NB4 (cell line): ENCODE results near the gene EDDM3A.
A peak's percentile ranks its signal among the peaks of the same experiment; 100 is the strongest.

Source experiments
- DNase-seq: peaks from one replicate; pipeline ENCODE4 v3.0.0; 2010; ENCODE audit warnings: low read depth
- H3K4me3 ChIP-seq: one replicate; pipeline ENCODE4 v1.5.1; 2011; ENCODE audit warnings: mild to moderate bottlenecking, low read depth, low read length, moderate library complexity
- MYC ChIP-seq: IDR thresholded peaks from 2 replicates; pipeline ENCODE4 v1.6.1; 2011; ENCODE audit warnings: low read depth, low read length
- POLR2A ChIP-seq: IDR thresholded peaks from 2 replicates; pipeline ENCODE4 v1.6.1; 2011; ENCODE audit warnings: mild to moderate bottlenecking; ENCODE audit not compliant: insufficient read length; ENCODE audit errors: extremely low read depth
- TF ChIP-seq, protein P1 (sequence below): IDR thresholded peaks from one replicate; pipeline ENCODE4 v1.5.1; 2012; ENCODE audit warnings: low read depth, low read length
- TF ChIP-seq, protein P2 (sequence below): IDR thresholded peaks from 2 replicates; pipeline ENCODE4 v1.6.1; 2011; ENCODE audit warnings: low read depth, low read length

Gene EDDM3A

DNA sequence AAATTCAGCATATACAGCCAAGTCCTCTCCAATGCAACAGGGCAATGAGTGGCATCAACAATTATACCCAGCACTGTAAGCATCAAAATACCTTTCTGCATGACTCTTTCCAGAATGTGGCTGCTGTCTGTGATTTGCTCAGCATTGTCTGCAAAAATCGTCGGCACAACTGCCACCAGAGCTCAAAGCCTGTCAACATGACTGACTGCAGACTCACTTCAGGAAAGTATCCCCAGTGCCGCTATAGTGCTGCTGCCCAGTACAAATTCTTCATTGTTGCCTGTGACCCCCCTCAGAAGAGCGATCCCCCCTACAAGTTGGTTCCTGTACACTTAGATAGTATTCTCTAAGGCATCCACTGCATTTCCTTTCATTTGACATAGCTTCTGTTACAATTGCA, 36.1 kb downstream of the EDDM3A start:
- H3K4me3 ChIP-seq: no peak overlapping the region
- TF ChIP-seq, protein P1, sequence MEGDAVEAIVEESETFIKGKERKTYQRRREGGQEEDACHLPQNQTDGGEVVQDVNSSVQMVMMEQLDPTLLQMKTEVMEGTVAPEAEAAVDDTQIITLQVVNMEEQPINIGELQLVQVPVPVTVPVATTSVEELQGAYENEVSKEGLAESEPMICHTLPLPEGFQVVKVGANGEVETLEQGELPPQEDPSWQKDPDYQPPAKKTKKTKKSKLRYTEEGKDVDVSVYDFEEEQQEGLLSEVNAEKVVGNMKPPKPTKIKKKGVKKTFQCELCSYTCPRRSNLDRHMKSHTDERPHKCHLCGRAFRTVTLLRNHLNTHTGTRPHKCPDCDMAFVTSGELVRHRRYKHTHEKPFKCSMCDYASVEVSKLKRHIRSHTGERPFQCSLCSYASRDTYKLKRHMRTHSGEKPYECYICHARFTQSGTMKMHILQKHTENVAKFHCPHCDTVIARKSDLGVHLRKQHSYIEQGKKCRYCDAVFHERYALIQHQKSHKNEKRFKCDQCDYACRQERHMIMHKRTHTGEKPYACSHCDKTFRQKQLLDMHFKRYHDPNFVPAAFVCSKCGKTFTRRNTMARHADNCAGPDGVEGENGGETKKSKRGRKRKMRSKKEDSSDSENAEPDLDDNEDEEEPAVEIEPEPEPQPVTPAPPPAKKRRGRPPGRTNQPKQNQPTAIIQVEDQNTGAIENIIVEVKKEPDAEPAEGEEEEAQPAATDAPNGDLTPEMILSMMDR: no peak
- TF ChIP-seq, protein P2, sequence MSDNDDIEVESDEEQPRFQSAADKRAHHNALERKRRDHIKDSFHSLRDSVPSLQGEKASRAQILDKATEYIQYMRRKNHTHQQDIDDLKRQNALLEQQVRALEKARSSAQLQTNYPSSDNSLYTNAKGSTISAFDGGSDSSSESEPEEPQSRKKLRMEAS: no peak
- no peak for TF ChIP-seq MYC
- no peak for TF ChIP-seq POLR2A
- DNase-seq: no peak

DNA sequence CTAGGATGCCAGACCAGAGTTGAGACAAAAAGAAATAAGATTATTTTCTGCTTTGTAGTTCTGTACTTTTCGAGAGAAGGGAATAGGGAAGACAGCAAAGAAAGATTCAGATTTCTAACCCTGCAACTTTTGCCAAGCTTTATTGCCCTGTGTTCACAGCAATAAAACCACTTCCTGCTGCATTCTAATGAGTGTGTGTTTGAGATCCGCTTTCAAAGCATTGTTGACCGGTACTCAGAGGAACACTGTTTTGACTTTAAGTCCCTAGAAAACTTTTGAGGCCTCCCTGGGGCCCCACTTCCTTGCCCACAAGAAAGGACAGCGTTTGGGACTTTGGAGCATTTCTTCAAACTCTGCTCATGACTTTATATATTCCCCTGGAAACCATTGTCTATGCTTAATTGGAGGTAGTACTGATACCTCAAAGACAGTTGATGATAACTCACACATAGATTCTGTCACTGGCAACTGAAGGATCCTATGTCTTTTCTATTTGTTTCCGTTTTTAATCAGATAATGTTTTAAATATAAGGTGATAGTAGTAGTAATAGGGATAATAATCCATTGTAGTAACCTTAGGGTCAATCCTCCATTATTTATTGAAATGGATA, 36.7 kb downstream of the EDDM3A start:
- DNase-seq: peak; percentile 65
- no peak overlapping the region for H3K4me3 ChIP-seq
- TF ChIP-seq POLR2A: no peak
- TF ChIP-seq, protein P1: no peak

DNA sequence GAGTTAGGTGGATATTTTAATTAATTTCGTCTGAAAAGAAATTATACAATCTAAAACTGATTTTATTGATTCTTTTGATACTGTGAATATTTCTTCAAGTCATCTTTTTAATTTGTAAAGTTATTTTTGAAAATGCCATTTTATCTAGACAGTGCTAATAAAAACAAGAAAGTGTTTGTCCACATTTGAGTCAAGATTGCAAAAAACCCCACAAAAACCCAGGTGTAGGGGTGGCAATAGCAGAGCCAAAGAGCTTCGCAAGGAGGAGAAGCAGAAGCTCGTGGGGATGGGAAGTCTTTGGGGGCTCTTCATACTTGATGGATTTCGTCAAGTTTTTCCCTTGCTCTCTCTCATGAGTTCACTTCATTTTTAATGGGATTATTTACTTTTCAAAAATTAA, 41.3 kb downstream of the EDDM3A start:
- no peak for DNase-seq
- no peak overlapping the region for H3K4me3 ChIP-seq
- TF ChIP-seq MYC (no peak), POLR2A (no peak)
- TF ChIP-seq, protein P2: no peak
- TF ChIP-seq, protein P1: no peak

DNA sequence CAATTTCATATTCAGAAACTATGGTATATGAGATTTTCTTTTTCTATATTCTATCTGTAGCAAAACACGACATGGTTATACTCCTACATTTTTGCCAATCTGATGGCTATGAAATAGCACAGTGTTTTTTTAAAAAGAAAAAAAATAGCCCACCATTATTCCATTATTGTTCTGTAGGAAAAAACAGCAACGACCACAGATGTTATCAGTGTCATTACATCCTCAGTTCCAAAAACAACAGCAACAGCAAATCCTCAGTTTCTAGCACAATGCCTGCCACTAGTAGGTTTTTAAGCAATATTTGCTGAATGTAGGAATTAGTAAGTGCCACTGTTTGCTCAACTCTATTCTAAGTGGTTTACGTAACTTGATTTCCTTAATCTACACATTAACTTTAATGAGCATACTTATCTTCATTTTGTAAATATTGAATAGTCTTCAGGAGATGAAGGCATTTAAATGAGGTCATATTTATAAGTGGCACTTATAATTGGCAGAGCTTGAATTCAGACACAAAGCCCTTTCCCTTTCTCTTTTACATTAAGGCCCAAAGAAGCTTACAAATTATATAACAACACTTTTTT, 43.6 kb downstream of the EDDM3A start:
- DNase-seq: no peak
- H3K4me3 ChIP-seq: no peak overlapping the region
- TF ChIP-seq, protein P1: no peak
- TF ChIP-seq MYC (no peak), POLR2A (no peak)
- TF ChIP-seq, protein P2: no peak

DNA sequence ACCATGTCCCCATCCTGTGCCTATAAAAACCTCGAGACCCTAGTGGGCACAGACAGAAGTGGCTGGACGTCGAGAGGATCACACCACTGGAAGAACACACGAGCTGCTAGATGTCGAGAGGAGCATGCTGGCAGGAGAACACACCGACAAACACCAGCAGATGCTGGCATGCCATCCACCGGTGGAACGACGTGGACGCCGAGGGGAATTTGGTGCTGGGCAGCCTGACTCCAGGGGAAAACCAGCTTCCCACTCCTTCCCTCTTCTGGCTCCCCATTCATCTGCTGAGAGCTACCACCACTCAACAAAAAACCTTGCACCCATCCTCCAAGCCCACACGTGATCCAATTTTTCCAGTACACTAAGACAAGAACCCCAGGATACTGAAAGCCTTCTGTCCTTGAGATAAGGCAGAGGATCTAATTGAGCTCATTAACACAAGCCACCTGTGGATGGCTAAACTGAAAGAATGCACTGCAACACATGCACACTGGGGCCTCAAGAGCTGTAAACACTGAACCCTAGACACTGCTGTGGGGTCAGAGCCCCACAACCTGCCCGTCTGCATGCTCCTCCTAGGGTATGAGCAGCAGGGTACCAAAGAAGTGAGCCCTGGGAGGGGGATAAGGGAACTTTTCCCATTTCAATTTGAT, 44.9 kb downstream of the EDDM3A start:
- no peak overlapping the region for H3K4me3 ChIP-seq
- TF ChIP-seq, protein P2: no peak
- no peak for TF ChIP-seq MYC
- TF ChIP-seq, protein P1: no peak
- DNase-seq: no peak

DNA sequence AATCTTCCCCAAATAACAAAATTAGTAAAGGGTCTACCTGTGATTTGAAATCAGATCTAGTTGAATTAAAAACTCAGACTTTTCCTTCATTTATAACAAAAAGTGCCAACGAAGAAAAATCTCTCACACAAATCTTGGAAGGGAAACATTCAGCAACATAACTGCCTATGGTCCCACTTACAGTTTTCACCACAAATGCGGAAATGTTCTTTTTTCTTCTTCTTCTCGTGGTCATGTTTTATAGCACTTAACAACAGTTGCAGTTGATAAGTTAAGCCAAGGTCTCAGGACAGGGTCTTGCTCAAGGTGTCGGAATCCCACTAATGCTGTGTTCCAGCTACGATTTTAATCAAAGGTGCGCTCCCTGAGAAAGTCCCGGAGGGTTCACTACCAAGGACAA, 45.5 kb downstream of the EDDM3A start:
- no peak overlapping the region for H3K4me3 ChIP-seq
- TF ChIP-seq, protein P2: no peak
- TF ChIP-seq POLR2A: no peak
- TF ChIP-seq MYC: no peak
- TF ChIP-seq, protein P1: no peak
- DNase-seq: peak; percentile 31
